Ovary (tissue), 3 donors: ENCODE results near the gene CETN2.

Source experiments
- CTCF ChIP-seq, 3 donors: fragments of 450-650 bp in 2 of 3; fragments of 200-600 bp in 1 of 3; IDR thresholded peaks; one replicate each; pipeline versions ENCODE4 v1.5.1 to v1.8.0; 2016 to 2022; ENCODE audit warnings: antibody characterized with exemption in 3 of 3, mild to moderate bottlenecking in 1 of 3
- EP300 ChIP-seq: sonication (generic); formaldehyde crosslinking; IDR thresholded peaks from one replicate; pipeline ENCODE4 v1.6.1; 2017; ENCODE audit warnings: antibody characterized with exemption
- POLR2A ChIP-seq: fragments of 450-650 bp; IDR thresholded peaks from one replicate; pipeline ENCODE4 v1.6.1; 2017; ENCODE audit warnings: antibody characterized with exemption, mild to moderate bottlenecking, moderate library complexity
- donor health status: DM: no; HTN: no; CAD: no.

GRCh38 chrX:152823657-152824056 is 6.9 kb downstream of the CETN2 start:
- TF ChIP-seq CTCF (IDR thresholded peaks at IDR 0.05), result no peak
- no peak for TF ChIP-seq EP300
- no peak for TF ChIP-seq POLR2A
